GM21367 (cell line): ENCODE data around the gene PAK5.

Experiments used
- ATAC-seq: cut with Tn5 transposase; IDR thresholded peaks from one replicate; pipeline ENCODE4 v1.9.1; 2021; ENCODE audit not compliant: unreplicated experiment

PAK5 gene

DNA sequence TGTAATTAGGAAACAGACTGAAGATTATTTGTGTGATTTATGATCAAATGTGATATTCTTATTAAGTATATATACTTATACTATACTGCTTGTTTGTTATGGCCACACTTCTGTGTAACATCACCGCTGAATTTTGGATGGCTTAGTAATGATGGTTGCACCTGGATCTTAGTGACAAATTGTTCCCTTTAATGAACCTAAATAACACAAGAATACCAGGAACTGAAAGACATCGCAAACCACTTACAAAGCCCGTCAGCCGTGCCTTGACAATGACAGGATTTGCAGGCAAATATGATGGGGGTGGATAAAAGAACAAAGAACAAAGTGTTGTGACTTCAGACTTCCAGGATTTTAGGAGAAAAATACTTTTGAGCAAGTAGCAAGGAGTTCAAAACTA lies 257.4 kb downstream of the PAK5 start:
- ATAC-seq = no peak

DNA sequence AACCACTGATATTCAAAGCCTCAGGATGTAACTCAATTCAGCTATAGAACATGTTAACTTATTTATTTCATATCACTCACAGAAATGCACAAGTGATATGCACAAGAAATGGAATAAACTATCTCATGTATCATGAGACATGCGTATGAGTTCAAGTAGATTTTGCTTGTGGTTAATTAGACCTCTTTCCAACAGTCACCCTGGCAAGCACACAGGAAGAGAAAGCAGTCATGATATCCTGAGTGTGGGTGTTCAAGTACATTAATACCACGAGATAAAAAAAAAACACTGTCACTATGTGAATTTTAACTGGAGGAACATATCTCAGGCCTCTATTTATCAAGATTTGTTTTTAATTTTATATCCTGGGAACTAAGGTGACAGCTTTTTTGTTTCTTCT lies 260.3 kb downstream of the PAK5 start:
- no peak for ATAC-seq

DNA sequence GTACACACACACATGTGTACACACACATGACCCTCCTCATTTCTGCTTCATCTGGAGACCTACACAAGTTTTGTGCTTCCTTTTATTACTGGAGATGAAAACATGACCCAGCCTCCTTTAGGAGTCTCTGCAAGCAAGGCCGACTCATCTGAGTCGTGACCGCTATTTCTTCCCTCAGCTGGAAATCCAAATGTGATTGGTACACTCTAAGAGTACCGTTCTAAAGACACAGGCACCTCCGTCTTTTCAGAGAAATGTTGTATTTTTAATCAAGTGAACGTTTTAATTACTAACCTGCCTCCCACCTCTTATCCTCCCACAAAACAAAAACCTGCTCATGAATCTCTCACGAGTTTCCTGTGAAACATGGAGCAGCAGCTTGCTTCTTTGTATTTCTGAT lies 261.5 kb downstream of the PAK5 start:
- ATAC-seq = no peak

GRCh38 chr20:9576695-9577094 lies 262.2 kb downstream of the PAK5 start:
- no peak for ATAC-seq

GRCh38 chr20:9575836-9576235 lies 263.0 kb downstream of the PAK5 start:
- ATAC-seq = no peak

DNA sequence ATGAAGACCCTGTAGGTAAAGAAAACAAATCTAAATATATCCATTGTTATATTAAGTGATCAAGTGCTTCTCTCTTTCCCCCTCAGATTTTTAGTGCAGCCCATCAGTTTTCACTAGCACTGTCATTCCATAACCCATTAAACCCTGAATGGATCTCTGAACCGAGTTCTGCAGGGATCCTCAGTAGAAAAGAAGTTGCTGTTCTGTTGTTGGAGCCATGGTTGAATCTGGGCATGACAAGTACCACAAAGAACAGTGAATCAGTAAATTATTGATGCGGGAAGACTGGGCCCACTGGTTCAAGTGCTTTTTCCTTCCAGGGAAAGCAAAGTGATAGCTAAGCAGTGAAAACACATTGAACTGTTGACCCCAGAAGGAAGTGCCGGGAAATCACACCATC lies 264.1 kb downstream of the PAK5 start:
- no peak for ATAC-seq

GRCh38 chr20:9574181-9574580 lies 264.7 kb downstream of the PAK5 start:
- no peak for ATAC-seq

DNA sequence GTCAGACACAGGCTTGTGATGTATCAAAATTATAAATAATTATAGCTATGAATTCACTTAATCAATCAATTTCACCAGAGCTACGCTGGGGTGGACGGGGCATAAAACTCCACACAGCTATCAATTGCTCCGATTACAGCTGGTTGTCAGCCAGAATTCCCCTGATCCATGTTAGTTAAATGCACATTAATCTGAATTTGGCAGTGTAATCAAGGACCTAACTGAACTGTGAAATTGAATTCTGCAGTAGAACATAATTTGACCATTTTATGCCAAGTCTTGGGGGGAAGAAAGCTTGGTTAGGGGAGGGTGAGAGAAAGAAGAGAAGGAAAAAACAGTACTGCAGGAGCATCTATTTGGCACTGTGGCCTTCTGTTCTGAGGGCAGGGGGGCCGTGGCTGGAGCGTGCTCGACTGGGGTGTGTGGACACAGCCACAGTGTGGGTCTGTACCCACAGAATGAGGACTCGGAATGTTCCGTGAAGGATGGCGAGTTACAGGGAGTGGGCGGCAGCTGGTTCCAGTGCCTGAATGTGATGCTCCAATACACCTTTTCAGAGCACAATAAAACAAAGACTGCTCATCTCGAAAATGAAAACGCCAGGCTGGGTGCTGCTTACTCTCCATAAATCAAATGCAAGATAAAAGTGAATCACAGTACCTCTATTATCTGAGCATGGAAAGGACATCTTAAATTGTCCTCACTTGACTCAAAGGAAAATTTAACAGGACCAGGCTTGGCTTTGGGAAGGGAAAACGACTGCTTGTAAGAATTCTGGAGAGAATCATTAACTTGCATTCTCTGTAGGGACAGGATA lies 265.3 kb downstream of the PAK5 start:
- no peak for ATAC-seq

- no peak for ATAC-seq
Observed at GRCh38 chr20:9572670-9573069, 266.2 kb downstream of the PAK5 start.

GRCh38 chr20:9571783-9572182 lies 267.1 kb downstream of the PAK5 start:
- no peak for ATAC-seq

- ATAC-seq = no peak
Observed at GRCh38 chr20:9570612-9571011, 268.3 kb downstream of the PAK5 start.

DNA sequence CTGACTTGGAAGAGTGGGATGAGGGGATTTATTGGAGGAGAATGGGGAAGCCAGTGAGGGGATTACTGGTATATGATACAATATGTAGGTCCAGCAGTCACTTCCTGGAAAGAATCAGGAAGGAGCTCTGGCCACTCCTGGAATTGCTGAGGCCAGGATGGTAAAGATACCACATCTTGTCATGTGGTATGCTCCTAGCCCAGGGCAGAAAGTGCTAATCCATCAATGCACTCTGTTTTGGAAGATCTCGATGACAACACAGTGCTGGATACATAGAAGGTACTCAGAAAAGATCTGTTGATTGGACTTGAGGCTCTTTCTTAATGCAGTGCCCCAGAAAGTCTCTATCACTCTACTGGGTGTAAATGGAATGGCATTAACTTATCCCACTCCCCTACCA lies 271.9 kb downstream of the PAK5 start:
- no peak for ATAC-seq

GRCh38 chr20:9565910-9566550 lies 272.8 kb downstream of the PAK5 start:
- no peak for ATAC-seq

- ATAC-seq = no peak
Observed at GRCh38 chr20:9557411-9557810, 281.5 kb downstream of the PAK5 start.

- ATAC-seq = no peak
Observed at GRCh38 chr20:9555781-9556180, 283.1 kb downstream of the PAK5 start.

GRCh38 chr20:9551808-9552550 lies 286.9 kb downstream of the PAK5 start:
- no peak for ATAC-seq

GRCh38 chr20:9550871-9551270 lies 288.0 kb downstream of the PAK5 start:
- no peak for ATAC-seq

DNA sequence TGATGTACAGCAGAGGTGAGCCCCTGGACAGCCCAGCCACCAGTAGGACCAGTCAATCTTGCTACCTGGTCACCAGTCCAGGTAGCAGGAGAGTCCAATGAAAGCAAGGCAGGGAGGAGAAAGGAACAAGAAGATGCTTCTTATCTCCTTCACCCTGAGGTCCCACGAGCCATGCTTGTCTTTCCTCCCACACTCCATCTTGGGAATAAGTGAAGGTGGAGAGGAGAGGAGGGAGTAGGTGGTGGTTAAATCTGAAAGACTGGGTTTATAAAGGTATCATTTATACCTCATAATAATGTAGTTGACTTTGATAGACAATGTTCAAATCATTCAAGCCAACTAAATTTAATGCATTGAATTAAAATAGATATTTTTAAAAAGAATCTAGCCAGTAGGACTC lies 288.6 kb downstream of the PAK5 start:
- ATAC-seq = no peak

DNA sequence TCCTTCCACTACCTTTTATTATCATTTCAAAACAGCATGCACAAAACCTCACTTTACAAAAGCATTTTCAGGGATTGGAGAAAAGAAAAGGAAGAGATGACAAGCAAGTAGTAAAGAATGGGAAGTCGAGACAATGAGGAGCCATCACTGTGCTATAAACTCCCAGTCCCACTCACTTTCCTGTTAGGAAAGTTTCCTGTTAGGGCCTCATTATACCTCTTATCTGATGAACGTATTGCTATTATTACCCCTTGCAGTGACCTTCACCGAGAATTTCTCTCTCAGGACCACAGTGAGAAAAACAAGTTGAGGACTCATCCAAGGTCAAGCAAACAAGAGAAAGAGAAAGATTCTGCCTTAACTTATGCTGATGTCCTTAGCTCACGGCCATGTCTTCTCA lies 295.7 kb downstream of the PAK5 start:
- ATAC-seq = no peak

DNA sequence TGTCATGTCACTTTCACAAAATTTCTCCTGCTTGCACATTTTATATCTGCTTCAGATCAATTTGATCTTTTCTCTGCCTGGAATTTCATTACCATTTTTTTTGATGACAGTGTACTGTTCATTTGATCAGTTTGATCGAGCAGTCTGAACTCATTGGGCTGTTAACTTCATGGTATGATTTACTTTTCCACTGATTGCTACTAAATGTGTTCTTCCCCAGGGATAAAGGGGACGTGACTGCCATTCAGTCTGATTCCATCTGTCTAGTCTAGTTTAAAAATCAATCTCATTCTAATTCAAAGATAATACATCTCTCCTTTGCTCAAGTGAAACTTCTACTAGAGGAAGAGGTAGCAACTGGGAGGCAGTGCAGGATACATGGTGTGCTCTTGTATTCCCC lies 303.4 kb downstream of the PAK5 start:
- no peak for ATAC-seq

DNA sequence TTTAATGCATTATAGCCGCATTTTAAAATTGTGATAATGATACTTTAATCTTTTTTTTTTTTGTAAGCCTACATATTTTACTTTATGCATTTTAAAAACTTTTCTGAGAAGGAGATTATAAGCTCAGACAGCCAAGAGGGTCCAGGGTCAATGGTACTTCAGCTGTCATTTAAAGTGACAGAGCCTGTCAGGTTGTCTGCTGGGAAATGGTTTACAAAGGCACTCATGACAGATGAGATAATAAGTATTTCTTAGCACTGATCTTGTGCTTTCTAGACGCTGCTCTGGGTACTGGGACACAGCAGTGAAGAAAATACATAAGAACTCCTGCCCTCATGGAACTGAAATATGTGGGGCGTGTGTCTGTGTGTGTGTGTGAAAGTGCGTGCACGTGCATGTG lies 304.9 kb downstream of the PAK5 start:
- ATAC-seq = no peak
